Omental fat pad (tissue), 4 donors: ENCODE measurements around the gene UBE2K. TPM values are rescaled to one million over a fixed set of nuclear protein-coding genes. Genes with fewer than 3 reads are reported as not detected.
"Not testable (repeated sequence)": the region's sequence is repeated elsewhere in the genome, so short reads cannot be mapped to it uniquely, and the experiment has no call there.

Experiments
- ATAC-seq: fragments of 150-250 bp; one replicate; pipeline ENCODE4 v1.9.1; 2016; ENCODE audit warnings: mild to moderate bottlenecking, moderate library complexity; ENCODE audit not compliant: low FRiP score
- DNase-seq: peaks from one replicate; pipeline ENCODE4 v3.0.0-alpha.2; 2019; ENCODE audit warnings: low spot score
- total RNA-seq, 4 donors: library from RNA; depleted of rRNA; stranded (reverse); fragments of >200 nt; gene quantifications; one replicate each; pipeline ENCODE4 v1.1.0, GENCODE V29; 2016
- TF ChIP-seq, protein P1 (sequence below), 3 donors: fragments of 450-650 bp; IDR thresholded peaks; one replicate each; pipeline ENCODE4 v1.5.1; 2016 to 2017; ENCODE audit warnings: antibody characterized with exemption in 3 of 3, mild to moderate bottlenecking in 3 of 3, moderate library complexity in 2 of 3

UBE2K gene
- total RNA-seq, 4 donors from 2014 or later, result 19.7 to 33.3 (median 25.8) TPM

DNA sequence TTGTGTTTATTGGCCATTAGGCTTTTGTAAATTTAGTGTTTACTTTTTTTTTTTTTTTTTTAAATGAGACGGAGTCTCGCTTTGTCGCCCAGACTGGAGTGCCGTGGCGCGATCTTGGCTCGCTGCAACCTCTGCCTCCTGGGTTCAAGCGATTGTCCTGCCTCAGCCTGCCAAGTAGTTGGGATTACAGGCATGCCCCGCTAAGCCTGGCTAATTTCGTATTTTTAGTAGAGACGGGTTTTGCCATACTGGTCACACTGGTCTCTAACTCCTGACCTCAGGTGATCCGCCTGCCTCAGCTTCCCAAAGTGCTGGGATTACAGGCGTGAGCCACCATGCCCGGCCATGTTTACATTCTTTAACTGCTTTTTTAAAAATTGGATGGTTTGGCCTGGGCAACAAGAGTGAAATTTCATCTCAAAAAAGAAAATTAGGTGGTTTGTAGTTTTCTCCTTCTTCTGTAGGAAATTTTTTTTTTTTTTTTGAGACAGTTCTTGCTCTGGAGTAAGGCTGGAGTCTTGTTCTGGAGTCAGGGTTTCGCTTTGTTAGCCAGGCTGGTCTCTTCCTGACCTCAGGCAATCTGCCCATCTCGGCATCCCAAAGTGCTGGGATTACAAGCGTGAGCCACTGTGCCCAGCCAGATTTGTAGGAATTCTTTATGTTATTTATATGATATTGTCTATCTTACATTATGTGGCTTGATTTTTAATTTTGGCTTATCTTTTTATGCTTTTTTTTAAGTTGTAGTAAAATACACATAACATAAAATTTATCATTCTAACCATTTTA is 15.1 kb downstream of the UBE2K start:
- TF ChIP-seq, protein P1, sequence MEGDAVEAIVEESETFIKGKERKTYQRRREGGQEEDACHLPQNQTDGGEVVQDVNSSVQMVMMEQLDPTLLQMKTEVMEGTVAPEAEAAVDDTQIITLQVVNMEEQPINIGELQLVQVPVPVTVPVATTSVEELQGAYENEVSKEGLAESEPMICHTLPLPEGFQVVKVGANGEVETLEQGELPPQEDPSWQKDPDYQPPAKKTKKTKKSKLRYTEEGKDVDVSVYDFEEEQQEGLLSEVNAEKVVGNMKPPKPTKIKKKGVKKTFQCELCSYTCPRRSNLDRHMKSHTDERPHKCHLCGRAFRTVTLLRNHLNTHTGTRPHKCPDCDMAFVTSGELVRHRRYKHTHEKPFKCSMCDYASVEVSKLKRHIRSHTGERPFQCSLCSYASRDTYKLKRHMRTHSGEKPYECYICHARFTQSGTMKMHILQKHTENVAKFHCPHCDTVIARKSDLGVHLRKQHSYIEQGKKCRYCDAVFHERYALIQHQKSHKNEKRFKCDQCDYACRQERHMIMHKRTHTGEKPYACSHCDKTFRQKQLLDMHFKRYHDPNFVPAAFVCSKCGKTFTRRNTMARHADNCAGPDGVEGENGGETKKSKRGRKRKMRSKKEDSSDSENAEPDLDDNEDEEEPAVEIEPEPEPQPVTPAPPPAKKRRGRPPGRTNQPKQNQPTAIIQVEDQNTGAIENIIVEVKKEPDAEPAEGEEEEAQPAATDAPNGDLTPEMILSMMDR (IDR thresholded peaks at IDR 0.05), result no peak
- ATAC-seq, result no peak
- DNase-seq, result no peak

DNA sequence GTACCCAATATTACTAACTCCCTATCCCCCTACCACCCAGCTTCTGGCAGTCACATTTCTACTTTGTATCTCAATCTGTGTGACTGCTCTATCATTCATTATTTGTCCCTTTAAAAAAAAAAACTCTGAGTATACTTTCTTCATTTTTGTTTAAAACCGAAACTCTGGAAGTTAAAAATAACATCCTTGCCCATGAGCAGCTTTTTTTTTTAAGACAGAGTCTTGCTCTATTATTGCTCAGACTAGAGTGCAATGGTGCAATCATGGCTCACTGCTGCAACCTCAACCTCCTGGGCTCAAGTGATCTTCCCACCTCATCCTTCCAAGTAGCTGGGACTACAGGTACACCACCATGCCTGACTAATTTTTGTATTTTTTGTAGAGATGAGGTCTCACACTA is 15.8 kb downstream of the UBE2K start:
- ATAC-seq (no peak), DNase-seq (no peak)
- TF ChIP-seq, protein P1 (IDR thresholded peaks at IDR 0.05), result no peak

DNA sequence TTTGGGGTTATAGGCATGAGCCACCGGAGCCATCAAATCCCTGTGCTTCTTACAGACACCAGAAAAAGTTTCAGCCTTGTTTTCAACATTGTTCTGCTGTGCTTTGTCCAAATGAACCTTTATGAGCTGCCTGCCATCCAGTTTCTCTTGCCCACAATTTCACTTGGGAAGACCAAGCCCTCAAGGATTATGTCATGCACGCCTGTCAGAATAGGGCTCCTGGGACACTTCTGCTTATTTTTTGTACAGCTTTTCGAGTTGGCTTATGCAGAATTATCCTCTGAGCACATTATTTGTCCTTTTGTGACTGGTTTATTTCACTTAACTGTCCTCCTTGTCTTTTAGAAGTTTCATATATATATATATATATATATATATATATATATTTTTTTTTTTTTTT is 16.2 kb downstream of the UBE2K start:
- ATAC-seq (no peak), DNase-seq (no peak)
- TF ChIP-seq, protein P1 (IDR thresholded peaks at IDR 0.05), result no peak

DNA sequence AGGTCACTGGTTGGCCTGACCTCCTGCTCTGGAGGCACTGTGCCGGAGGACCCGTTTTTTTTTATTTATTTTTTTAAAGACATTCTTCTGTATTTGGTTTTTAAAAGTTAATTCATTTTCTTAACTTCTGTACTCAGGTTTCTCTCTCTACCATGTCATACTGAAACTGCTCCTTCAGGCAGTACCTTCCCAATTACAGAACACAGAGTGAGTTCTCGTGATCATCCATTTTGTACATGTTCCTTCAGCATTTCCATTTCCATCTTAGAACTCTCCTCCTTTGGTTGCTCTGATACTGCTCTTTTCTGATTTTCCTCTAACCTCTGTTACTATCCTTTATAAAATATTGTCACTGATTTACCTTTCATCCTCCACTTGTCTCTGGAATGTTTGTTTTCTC is 17.9 kb downstream of the UBE2K start:
- TF ChIP-seq, protein P1 (IDR thresholded peaks at IDR 0.05), result no peak
- no peak for ATAC-seq
- DNase-seq, result no peak

DNA sequence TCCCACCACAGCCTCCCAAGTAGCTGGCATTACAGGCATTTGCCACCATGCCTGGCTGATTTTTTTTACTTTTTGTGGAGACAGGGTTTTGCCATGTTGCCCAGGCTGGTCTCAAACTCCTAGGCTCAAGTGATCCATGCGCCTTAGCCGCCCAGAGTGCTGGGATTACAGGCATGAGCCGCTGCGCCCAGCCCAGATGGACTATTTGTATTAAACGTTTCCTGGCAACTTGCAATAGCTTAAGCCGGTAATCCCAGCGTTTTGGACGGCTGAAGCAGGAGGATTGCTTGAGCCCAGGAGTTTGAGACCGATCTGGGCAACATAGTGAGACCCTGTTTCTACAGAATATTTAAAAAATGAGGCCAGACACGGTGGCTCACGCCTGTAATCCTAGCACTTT is 18.4 kb downstream of the UBE2K start:
- ATAC-seq (no peak), DNase-seq (no peak)
- TF ChIP-seq, protein P1 (IDR thresholded peaks at IDR 0.05), result no peak

DNA sequence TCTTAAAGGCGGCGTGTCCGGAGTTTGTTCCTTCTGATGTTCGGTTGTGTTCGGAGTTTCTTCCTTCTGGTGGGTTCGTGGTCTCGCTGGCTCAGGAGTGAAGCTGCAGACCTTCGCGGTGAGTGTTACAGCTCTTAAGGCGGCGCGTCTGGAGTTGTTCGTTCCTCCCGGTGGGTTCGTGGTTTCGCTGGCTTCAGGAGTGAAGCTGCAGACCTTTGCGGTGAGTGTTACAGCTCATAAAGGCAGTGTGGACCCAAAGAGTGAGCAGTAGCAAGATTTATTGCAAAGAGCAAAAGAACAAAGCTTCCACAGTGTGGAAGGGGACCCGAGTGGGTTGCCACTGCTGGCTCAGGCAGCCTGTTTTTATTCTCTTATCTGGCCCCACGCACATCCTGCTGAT is 19.8 kb downstream of the UBE2K start:
- DNase-seq, ATAC-seq: not testable (repeated sequence)

DNA sequence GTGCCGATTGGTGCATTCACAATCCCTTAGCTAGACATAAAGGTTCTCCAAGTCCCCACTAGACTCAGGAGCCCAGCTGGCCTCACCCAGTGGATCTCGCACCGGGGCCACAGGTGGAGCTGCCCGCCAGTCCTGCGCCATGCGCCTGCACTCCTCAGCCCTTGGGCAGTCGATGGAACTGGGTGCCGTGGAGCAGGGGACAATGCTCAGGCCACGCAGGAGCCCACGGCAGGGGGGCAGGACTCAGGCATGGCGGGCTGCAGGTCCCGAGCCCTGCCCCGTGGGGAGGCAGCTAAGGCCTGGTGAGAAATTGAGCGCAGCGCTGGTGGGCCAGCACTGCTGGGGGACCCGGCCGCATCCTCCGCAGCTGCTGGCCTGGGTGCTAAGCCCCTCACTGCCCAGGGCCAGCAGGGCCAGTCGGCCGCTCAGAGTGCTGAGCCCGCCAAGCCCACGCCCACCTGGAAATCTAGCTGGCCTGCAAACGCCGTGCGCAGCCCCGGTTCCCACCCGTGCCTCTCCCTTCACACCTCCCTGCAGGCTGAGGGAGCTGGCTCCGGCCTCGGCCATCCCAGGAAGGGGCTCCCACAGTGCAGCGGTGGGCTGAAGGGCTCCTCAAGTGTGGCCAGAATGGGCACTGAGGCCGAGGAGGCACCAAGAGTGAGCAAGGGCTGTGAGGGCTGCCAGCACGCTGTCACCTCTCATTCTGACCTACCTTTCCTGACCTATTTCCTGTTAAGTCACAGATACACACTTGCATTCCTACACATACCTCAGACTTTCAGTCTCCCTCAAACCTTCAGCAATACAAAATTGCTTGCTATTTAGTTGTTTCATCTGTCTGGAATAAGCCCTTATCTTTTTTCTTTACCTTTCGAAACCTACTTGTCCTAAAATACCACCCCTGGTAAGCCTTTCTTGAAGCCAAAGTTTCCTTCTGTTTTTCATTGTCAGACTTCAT is 20.7 kb downstream of the UBE2K start:
- no peak for DNase-seq
- ATAC-seq, result no peak
- TF ChIP-seq, protein P1 (IDR thresholded peaks at IDR 0.05), result no peak
